Smooth muscle cell (in vitro differentiated cells): ENCODE measurements around the gene CHRNG. TPM values are rescaled to one million over a fixed set of nuclear protein-coding genes. Genes with fewer than 3 reads are reported as not detected.

ENCODE experiments used
- DNase-seq: peaks from one replicate; lab custom pipeline; 2025; ENCODE audit not compliant: unreplicated experiment; lab: John Stamatoyannopoulos, UW
- H2AFZ ChIP-seq: fragments of 200-600 bp; sonication (generic); 2 replicates; pipeline ENCODE4 v1.6.0; 2016; ENCODE audit warnings: antibody characterized with exemption, low read depth, mild to moderate bottlenecking
- H3F3A ChIP-seq: fragments of 200-600 bp; sonication (generic); 2 replicates; pipeline ENCODE4 v1.6.0; 2017; ENCODE audit warnings: antibody characterized with exemption, low read depth
- H3K27ac ChIP-seq: fragments of 200-600 bp; sonication (generic); 2 replicates; pipeline ENCODE4 v1.5.1; 2016; ENCODE audit warnings: low read depth, mild to moderate bottlenecking
- H3K27me3 ChIP-seq: fragments of 200-600 bp; sonication (generic); 2 replicates; pipeline ENCODE4 v1.6.1; 2016; ENCODE audit warnings: low read depth, mild to moderate bottlenecking
- H3K36me3 ChIP-seq: fragments of 200-600 bp; sonication (generic); 2 replicates; pipeline ENCODE4 v1.5.1; 2016; ENCODE audit warnings: low read depth
- H3K4me1 ChIP-seq: fragments of 200-600 bp; sonication (generic); 2 replicates; pipeline ENCODE4 v1.5.1; 2016; ENCODE audit warnings: low read depth
- H3K4me2 ChIP-seq: fragments of 200-600 bp; sonication (generic); 2 replicates; pipeline ENCODE4 v1.6.0; 2016; ENCODE audit warnings: mild to moderate bottlenecking
- H3K4me3 ChIP-seq: fragments of 200-600 bp; sonication (generic); 2 replicates; pipeline ENCODE4 v1.5.1; 2016; ENCODE audit warnings: mild to moderate bottlenecking
- H3K79me2 ChIP-seq: fragments of 200-600 bp; sonication (generic); 2 replicates; pipeline ENCODE4 v1.6.0; 2016; ENCODE audit warnings: low read depth, mild to moderate bottlenecking
- H3K9ac ChIP-seq: fragments of 200-600 bp; sonication (generic); 2 replicates; pipeline ENCODE4 v1.6.0; 2016; ENCODE audit warnings: low read depth
- H3K9me3 ChIP-seq: fragments of 200-600 bp; sonication (generic); replicated peaks from 2 replicates; pipeline ENCODE4 v1.5.1; 2016; ENCODE audit warnings: low read depth
- H4K20me1 ChIP-seq: fragments of 200-600 bp; sonication (generic); 2 replicates; pipeline ENCODE4 v1.6.0; 2016; ENCODE audit warnings: low read depth
- CTCF ChIP-seq: fragments of 200-600 bp; sonication (generic); IDR thresholded peaks from 2 replicates; pipeline ENCODE4 v1.5.1; 2017; ENCODE audit warnings: borderline replicate concordance, mild to moderate bottlenecking, antibody characterized with exemption; ENCODE audit not compliant: insufficient read depth, poor library complexity, severe bottlenecking
- WGBS: methylation state at CpG from one replicate; pipeline ENCODE4 v1.1.7; 2016; ENCODE audit warnings: low lambda C conversion rate; 5-methylcytosine and 5-hydroxymethylcytosine counted together
- polyA plus RNA-seq: library from polyadenylated mRNA; unstranded; fragments of >200 nt; fragmentation: Nextera tagmentation; extraction: Ambion mirVana; gene quantifications from 2 replicates; pipeline ENCODE4 v1.2.1, GENCODE V29; 2016
- total RNA-seq: library from RNA; depleted of rRNA; stranded (reverse); fragments of >200 nt; gene quantifications from 2 replicates; pipeline ENCODE4 v1.2.3, GENCODE V29; 2014

Gene CHRNG
- total and polyA plus RNA-seq, 2 experiments from 2014 or later: not detected

- TF ChIP-seq CTCF: no peak
- H3K27ac ChIP-seq: no peak overlapping the region
- no peaks in the 10 kb centered on the region for H3F3A ChIP-seq
- WGBS: 50% methylated on average over 10 of the region's 10 CpGs
- H4K20me1 ChIP-seq: no peaks in the 10 kb centered on the region
- DNase-seq: no peak
- H3K9me3 ChIP-seq: no peaks in the 10 kb centered on the region
- no peak overlapping the region for H3K9ac ChIP-seq
- no peaks in the 10 kb centered on the region for H3K79me2 ChIP-seq
- H3K4me2 ChIP-seq: no peak overlapping the region
- H3K4me3 ChIP-seq: no peak overlapping the region
- H3K4me1 ChIP-seq: peaks cover 17% of the 10 kb centered on the region
- H3K27me3 ChIP-seq: peaks cover 52% of the 10 kb centered on the region
- no peaks in the 10 kb centered on the region for H3K36me3 ChIP-seq
- H2AFZ ChIP-seq: no peak overlapping the region
These were observed 33.6 kb upstream of the CHRNG start for GRCh38 chr2:232505856-232506255.

GRCh38 chr2:232506709-232507108 is 32.8 kb upstream of the CHRNG start:
- no peak overlapping the region for H2AFZ ChIP-seq
- DNase-seq: no peak
- no peaks in the 10 kb centered on the region for H3K79me2 ChIP-seq
- peaks cover 16% of the 10 kb centered on the region for H3K4me1 ChIP-seq
- no peaks in the 10 kb centered on the region for H3K36me3 ChIP-seq
- no peak for TF ChIP-seq CTCF
- peaks cover 49% of the 10 kb centered on the region for H3K27me3 ChIP-seq
- no peaks in the 10 kb centered on the region for H3K9me3 ChIP-seq
- no peak overlapping the region for H3K4me2 ChIP-seq
- no peaks in the 10 kb centered on the region for H4K20me1 ChIP-seq
- no peaks in the 10 kb centered on the region for H3F3A ChIP-seq
- no peak overlapping the region for H3K9ac ChIP-seq
- H3K27ac ChIP-seq: no peak overlapping the region
- WGBS: 87% methylated on average over 4 of the region's 4 CpGs
- no peak overlapping the region for H3K4me3 ChIP-seq

GRCh38 chr2:232508251-232508650 is 31.2 kb upstream of the CHRNG start:
- no peaks in the 10 kb centered on the region for H3K79me2 ChIP-seq
- no peaks in the 10 kb centered on the region for H3K36me3 ChIP-seq
- no peak for DNase-seq
- H3K27ac ChIP-seq: no peak overlapping the region
- no peaks in the 10 kb centered on the region for H3F3A ChIP-seq
- no peaks in the 10 kb centered on the region for H4K20me1 ChIP-seq
- no peak for TF ChIP-seq CTCF
- no peak overlapping the region for H3K9ac ChIP-seq
- peaks cover 42% of the 10 kb centered on the region for H3K27me3 ChIP-seq
- no peak overlapping the region for H3K4me2 ChIP-seq
- H2AFZ ChIP-seq: no peak overlapping the region
- H3K9me3 ChIP-seq: no peaks in the 10 kb centered on the region
- 83% methylated on average over 7 of the region's 7 CpGs for WGBS
- H3K4me3 ChIP-seq: no peak overlapping the region
- H3K4me1 ChIP-seq: peaks cover 10% of the 10 kb centered on the region

GRCh38 chr2:232511336-232511890 is 28.1 kb upstream of the CHRNG start:
- no peak overlapping the region for H3K9ac ChIP-seq
- no peak overlapping the region for H3K4me2 ChIP-seq
- WGBS: 91% methylated on average over 10 of the region's 11 CpGs
- H4K20me1 ChIP-seq: no peaks in the 10 kb centered on the region
- DNase-seq: no peak
- H2AFZ ChIP-seq: no peak overlapping the region
- no peak overlapping the region for H3K27ac ChIP-seq
- H3K4me3 ChIP-seq: no peak overlapping the region
- peaks cover 19% of the 10 kb centered on the region for H3K27me3 ChIP-seq
- no peaks in the 10 kb centered on the region for H3K4me1 ChIP-seq
- no peaks in the 10 kb centered on the region for H3K79me2 ChIP-seq
- no peaks in the 10 kb centered on the region for H3K36me3 ChIP-seq
- no peak for TF ChIP-seq CTCF
- no peaks in the 10 kb centered on the region for H3K9me3 ChIP-seq
- H3F3A ChIP-seq: no peaks in the 10 kb centered on the region
